ENCODE data around the gene TCERG1L. TPM values are rescaled to one million over a fixed set of nuclear protein-coding genes. Genes with fewer than 3 reads are reported as not detected.

Gene TCERG1L
- total RNA-seq, 2 experiments from 2014 or later, result 0.70 to 0.80 TPM

- CTCF ChIA-PET, result no interaction called here
- POLR2A ChIA-PET, result no interaction called here
Observed at GRCh38 chr10:131212763-131213325, 98.7 kb downstream of the TCERG1L start.

- ChIA-PET CTCF (no interaction called here), POLR2A (no interaction called here)
Observed at GRCh38 chr10:131211965-131212619, 99.4 kb downstream of the TCERG1L start.

- POLR2A ChIA-PET, result no interaction called here
- CTCF ChIA-PET, result no interaction called here
Observed at GRCh38 chr10:131211559-131211958, 100.0 kb downstream of the TCERG1L start.

GRCh38 chr10:131211146-131211545 is 100.4 kb downstream of the TCERG1L start:
- ChIA-PET POLR2A (no interaction called here), CTCF (no interaction called here)

GRCh38 chr10:131210181-131210580 is 101.3 kb downstream of the TCERG1L start:
- ChIA-PET CTCF (no interaction called here), POLR2A (no interaction called here)

GRCh38 chr10:131207584-131208532 is 103.7 kb downstream of the TCERG1L start:
- ChIA-PET POLR2A (no interaction called here), CTCF (no interaction called here)

GRCh38 chr10:131207176-131207575 is 104.3 kb downstream of the TCERG1L start:
- POLR2A ChIA-PET, result no interaction called here

GRCh38 chr10:131206111-131206995 is 105.2 kb downstream of the TCERG1L start:
- ChIA-PET POLR2A (no interaction called here), CTCF (no interaction called here)

More at GRCh38 chr10:131207176-131207575, 104.3 kb downstream of the TCERG1L start:
- CTCF ChIA-PET, result no interaction called here

- ChIA-PET CTCF (no interaction called here), POLR2A (no interaction called here)
Observed at GRCh38 chr10:131205556-131205955, 106.0 kb downstream of the TCERG1L start.

- ChIA-PET CTCF (no interaction called here), POLR2A (no interaction called here)
Observed at GRCh38 chr10:131204406-131205152, 106.9 kb downstream of the TCERG1L start.

- POLR2A ChIA-PET, result no interaction called here
Observed at GRCh38 chr10:131203456-131204357, 107.8 kb downstream of the TCERG1L start.

GRCh38 chr10:131202990-131203389 is 108.5 kb downstream of the TCERG1L start:
- CTCF ChIA-PET, result no interaction called here
- POLR2A ChIA-PET, result no interaction called here

More at GRCh38 chr10:131203456-131204357, 107.8 kb downstream of the TCERG1L start:
- CTCF ChIA-PET, result no interaction called here

- POLR2A ChIA-PET, result no interaction called here
- CTCF ChIA-PET, result no interaction called here
Observed at GRCh38 chr10:131201741-131202515, 109.6 kb downstream of the TCERG1L start.

- POLR2A ChIA-PET, result no interaction called here
- CTCF ChIA-PET, result no interaction called here
Observed at GRCh38 chr10:131200856-131201470, 110.6 kb downstream of the TCERG1L start.

- ChIA-PET POLR2A (no interaction called here), CTCF (no interaction called here)
Observed at GRCh38 chr10:131199646-131200045, 111.9 kb downstream of the TCERG1L start.

- CTCF ChIA-PET, result no interaction called here
- POLR2A ChIA-PET, result no interaction called here
Observed at GRCh38 chr10:131198843-131199242, 112.7 kb downstream of the TCERG1L start.

- ChIA-PET CTCF (no interaction called here), POLR2A (no interaction called here)
Observed at GRCh38 chr10:131198401-131198800, 113.1 kb downstream of the TCERG1L start.

Measured in activated CD8-positive, alpha-beta memory T cell treated with anti-CD3 and anti-CD28 coated beads for 36 hours (primary cell).